Measurements from ENCODE around the gene C7. TPM values are rescaled to one million over a fixed set of nuclear protein-coding genes. Genes with fewer than 3 reads are reported as not detected.
"Not testable (repeated sequence)": the region's sequence is repeated elsewhere in the genome, so short reads cannot be mapped to it uniquely, and the experiment has no call there.

Gene C7
- total RNA-seq, 1 experiment from 2014 or later = not detected

GRCh38 chr5:40988746-40989510, 79.6 kb downstream of the C7 start:
- DNase-seq (ENCODE audit: low spot score) = no peak

GRCh38 chr5:40991168-40991980, 82.1 kb downstream of the C7 start:
- DNase-seq (ENCODE audit: low spot score) = no peak

GRCh38 chr5:40991981-40992559, 82.8 kb downstream of the C7 start:
- DNase-seq (ENCODE audit: low spot score) = no peak

DNA sequence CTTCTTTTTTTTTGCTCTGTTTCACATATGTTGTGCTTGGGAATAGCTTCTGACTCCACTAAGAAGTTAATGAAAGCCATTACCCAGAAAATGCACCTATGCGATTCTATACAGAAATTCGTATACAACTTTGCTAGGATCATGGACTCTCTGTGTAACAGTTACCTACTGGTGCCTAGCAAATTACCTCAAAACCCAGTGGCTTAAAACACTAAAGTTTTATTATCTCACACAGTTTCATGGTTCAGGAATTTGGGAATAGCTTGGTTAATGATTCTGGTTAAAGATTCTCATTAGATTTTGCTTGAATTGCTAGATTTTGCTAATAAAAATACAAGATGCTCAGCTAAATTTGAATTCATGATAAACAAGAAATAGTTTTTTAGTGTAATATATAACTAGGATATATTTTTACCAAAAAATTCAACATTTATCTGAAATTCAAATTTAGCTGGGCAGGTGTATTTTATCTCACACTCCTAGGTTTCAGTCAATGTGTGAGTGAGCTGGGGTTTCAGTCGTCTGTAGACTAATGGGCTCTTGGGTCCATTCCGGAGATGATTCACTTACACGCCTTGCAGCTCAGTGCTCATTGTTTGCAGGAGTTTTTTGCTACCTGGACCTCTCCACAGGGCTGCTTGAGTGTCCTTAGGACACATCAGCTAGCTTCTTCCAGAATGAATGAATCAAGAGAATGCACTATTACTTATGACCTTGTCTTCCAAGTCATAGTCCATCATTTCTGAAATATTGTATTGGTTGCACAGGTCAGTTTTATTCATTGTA, 86.7 kb downstream of the C7 start:
- DNase-seq (ENCODE audit: low spot score) = no peak

DNA sequence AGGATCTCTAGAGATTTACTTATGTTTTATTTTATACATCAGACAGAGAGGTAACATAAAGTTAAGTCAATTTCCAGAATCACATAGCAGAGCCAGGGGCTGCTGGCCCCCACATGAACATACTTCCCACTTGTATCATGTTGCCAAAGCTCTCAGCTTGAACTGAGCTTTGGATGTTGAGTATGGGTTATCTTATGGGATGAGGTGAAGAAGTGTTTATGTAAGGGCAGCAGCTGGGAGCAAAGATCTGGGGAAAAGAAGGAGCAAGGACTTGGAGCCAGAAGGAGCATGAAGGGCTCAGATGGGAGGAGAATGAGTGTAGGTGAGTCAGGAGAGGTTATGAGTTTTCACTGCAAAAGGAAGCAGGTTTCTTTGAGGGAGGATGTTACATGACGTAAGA, 89.8 kb downstream of the C7 start:
- DNase-seq (ENCODE audit: low spot score) = no peak

DNA sequence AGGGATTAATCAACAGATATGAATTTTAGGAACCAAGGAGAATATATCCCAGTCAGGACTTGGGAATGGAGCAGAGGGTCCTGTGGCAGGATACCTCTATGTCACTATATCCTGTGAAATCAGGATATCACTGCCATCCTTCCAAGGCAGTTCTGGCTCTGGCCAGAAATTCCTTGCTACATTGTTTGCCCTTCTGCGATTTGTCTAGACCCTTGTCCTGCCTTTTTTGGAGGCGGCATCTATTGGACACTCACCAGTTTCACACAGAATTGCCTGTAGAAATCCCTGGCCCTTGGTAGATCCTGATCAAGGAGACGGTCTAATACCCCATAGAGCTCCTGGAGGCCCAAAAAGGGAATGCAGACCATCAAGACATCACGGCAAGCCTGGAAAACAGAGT, 90.7 kb downstream of the C7 start:
- DNase-seq (ENCODE audit: low spot score) = no peak

DNA sequence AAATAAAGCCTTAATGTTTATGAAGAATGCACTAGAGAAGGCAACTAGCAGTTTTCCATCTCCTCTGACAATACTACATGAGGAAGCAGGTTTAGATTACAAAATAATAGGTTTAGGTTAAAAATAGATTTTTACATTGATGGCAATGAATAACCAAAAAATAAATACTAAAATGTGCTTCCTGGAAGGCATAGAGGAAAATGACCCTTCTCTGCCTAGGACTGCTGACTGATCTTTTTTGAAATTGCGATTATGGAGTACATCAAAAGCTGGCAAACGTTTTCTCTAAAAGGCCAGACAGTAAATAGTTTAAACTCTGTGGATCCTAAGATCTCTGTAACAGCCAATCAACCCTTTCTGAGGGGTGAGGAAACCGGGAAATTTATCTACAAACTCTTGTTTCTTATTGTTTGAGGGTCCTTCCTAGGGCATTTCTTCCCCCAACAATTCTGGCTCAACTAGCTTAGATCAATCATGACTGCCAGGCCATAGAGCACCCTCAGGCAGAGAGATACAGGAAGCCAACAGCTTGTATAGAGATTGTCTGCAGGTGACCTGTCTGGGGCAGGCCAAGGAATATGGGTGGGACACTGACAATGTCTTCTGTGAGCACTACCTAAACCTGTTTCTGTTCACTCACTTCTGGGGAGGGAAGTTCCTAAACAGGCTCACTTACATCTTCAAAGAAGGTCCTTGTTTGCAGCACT, 94.5 kb downstream of the C7 start:
- no peak for DNase-seq (ENCODE audit: low spot score)

- no peak for DNase-seq (ENCODE audit: low spot score)
Measured at GRCh38 chr5:41004931-41005330, 95.6 kb downstream of the C7 start.

- DNase-seq (ENCODE audit: low spot score) = no peak
Measured at GRCh38 chr5:41009232-41009631, 99.9 kb downstream of the C7 start.

DNA sequence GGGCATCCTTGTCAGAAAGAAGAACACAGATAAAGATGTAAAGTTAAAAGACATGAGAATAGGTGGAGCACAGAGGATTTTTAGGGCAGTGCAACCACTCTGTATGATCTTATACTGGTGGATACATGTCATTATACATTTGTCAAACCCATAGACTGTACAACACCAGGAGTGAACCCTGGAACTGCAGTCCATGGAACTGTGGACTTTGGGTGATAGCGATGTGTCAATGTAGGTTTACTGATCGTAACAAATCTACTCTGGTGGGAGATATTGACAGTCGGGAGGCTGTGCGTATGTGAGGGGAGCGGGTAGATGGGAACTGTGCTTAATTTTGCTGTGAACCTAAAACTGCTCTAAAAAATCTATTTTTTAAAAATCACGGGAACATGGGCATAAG, 101.3 kb downstream of the C7 start:
- no peak for DNase-seq (ENCODE audit: low spot score)

GRCh38 chr5:41012318-41012717, 103.0 kb downstream of the C7 start:
- no peak for DNase-seq (ENCODE audit: low spot score)

- not testable (repeated sequence) for DNase-seq (ENCODE audit: low spot score)
Measured at GRCh38 chr5:41022600-41022999, 113.3 kb downstream of the C7 start.

Small RNAs within 50 kb of the gene (small RNA-seq; reads per million reads assigned to genes)
- not detected for gene AC114967.1
- gene RNU7-161P = not detected

Other genes with a start within 250 kb of the C7 start
- 0.42 and 3.6 TPM in 2 replicates for gene PTGER4, start 229.6 kb upstream of the C7 start, total RNA-seq (2014; rRNA removed; shearing (Covaris generic))
- 3.0 and 3.5 TPM in 2 replicates for gene TTC33, start 153.5 kb upstream of the C7 start, total RNA-seq (2014; rRNA removed; shearing (Covaris generic))
- gene PRKAA1, start 111.1 kb upstream of the C7 start, total RNA-seq (2014; rRNA removed; shearing (Covaris generic)) = 81.0 and 81.4 TPM in 2 replicates
- gene RPL37, start 74.3 kb upstream of the C7 start, total RNA-seq (2014; rRNA removed; shearing (Covaris generic)) = 2,122 and 2,883 TPM in 2 replicates
- gene CARD6, start 68.1 kb upstream of the C7 start, total RNA-seq (2014; rRNA removed; shearing (Covaris generic)) = 1.2 and 1.3 TPM in 2 replicates
- not detected in 2 replicates for gene MROH2B, start 161.8 kb downstream of the C7 start, total RNA-seq (2014; rRNA removed; shearing (Covaris generic))

All from HT-29 (cell line).